ENCODE results near the gene HM13. TPM values are rescaled to one million over a fixed set of nuclear protein-coding genes. Genes with fewer than 3 reads are reported as not detected.
A peak's percentile ranks its signal among the peaks of the same experiment; 100 is the strongest.
"Not testable (repeated sequence)": the region's sequence is repeated elsewhere in the genome, so short reads cannot be mapped to it uniquely, and the experiment has no call there.

The HM13 gene
- total RNA-seq, 2 donors from 2014 or later = 31.7 to 45.7 TPM

DNA sequence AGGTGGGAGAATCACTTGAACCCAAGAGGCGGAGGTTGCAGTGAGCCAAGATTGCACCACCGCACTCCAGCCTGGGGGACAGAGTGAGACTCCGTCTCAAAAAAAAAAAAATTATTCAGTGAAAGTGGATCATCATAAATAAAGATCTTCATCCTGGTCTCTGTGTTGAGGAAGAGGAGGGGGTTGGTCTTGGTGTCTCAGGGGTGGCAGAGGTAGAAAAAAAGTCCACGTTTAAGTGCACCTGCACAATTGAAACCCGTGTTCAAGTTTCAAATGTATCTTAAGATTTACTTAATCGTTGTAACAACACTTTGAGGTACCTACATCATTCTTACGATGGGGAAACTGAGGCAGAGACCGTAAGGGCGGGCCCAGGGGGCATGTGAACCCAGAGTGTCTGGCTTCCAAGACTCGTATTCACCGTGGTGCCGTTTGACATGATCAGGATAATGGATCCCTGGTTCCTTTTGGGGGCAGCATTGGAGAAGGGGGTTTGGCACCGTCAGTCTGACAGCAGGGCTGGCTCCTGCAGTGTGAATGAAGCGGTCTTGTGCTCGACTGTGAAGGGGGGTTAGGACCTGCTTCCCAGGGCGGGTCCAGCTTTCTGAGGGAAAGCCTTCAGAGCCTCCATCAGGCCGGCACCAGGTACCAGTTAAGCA lies 57.9 kb downstream of the HM13 start:
- peak overlapping the region; percentile 40 to 59 for H3K4me3 ChIP-seq
- H3K36me3 ChIP-seq = peaks cover 8% of the 10 kb centered on the region
- H3K27me3 ChIP-seq = no peaks in the 10 kb centered on the region
- peak overlapping the region; percentile 89 to 94 for H3K27ac ChIP-seq
- TF ChIP-seq, protein P1, sequence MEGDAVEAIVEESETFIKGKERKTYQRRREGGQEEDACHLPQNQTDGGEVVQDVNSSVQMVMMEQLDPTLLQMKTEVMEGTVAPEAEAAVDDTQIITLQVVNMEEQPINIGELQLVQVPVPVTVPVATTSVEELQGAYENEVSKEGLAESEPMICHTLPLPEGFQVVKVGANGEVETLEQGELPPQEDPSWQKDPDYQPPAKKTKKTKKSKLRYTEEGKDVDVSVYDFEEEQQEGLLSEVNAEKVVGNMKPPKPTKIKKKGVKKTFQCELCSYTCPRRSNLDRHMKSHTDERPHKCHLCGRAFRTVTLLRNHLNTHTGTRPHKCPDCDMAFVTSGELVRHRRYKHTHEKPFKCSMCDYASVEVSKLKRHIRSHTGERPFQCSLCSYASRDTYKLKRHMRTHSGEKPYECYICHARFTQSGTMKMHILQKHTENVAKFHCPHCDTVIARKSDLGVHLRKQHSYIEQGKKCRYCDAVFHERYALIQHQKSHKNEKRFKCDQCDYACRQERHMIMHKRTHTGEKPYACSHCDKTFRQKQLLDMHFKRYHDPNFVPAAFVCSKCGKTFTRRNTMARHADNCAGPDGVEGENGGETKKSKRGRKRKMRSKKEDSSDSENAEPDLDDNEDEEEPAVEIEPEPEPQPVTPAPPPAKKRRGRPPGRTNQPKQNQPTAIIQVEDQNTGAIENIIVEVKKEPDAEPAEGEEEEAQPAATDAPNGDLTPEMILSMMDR (IDR thresholded peaks at IDR 0.05) = no peak
- no peaks in the 10 kb centered on the region for H3K9me3 ChIP-seq
- H3K4me1 ChIP-seq = peaks cover 0 to 54% of the 10 kb centered on the region in 2 donors
- no peak for DNase-seq (ENCODE audit: low spot score)

DNA sequence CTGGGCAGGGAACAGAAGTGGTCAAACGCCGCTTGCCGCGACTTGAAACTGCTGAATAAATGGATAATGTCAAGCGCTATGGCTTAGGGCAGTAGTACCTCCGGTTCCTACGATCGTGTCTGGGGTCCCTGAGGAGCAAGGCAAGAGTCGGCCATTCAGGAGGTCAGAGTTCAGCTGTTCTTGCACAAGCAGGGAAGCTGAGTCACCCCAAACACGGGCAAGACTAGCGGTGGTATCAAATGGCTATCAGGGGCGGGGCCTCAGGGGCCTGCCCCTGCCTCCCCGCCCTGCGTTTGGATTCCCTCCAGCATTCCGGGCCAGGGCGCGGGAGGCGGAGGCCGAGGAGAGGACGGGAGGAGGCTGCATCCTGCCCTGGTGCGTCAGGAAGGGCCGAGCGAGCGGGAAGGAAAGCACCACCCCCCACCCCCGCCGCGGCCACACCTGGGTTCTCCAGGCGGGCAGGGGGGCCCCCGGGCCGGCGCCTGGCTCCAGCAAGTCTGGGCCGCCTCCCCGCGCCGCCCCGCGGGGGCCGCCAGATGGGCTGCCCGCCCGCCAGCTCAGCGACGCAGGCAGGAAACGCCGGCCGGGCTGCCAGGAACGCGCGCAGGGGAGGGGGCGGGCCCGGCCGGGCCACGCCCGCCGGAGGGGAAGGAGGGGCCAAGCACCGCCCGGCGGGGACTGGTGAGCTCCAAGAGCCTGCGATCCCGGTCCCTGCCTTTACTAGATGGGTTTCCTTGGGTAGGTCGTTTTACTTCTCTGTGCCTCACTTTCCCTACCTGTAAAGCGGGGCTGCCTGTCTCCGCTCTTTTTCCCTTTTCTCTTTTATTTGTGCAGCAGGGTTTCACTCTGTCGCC lies 58.7 kb downstream of the HM13 start:
- Histone ChIP-seq H3K4me1 (peaks cover 0 to 54% of the 10 kb centered on the region in 2 donors), H3K27me3 (no peaks in the 10 kb centered on the region), H3K36me3 (peaks cover 8% of the 10 kb centered on the region), H3K9me3 (no peaks in the 10 kb centered on the region), H3K27ac (peak overlapping the region; percentile 89 to 94), H3K4me3 (peak overlapping the region; percentile 40 to 59)
- TF ChIP-seq, protein P1 (IDR thresholded peaks at IDR 0.05) = no peak
- DNase-seq (ENCODE audit: low spot score) = peak; percentile 99

DNA sequence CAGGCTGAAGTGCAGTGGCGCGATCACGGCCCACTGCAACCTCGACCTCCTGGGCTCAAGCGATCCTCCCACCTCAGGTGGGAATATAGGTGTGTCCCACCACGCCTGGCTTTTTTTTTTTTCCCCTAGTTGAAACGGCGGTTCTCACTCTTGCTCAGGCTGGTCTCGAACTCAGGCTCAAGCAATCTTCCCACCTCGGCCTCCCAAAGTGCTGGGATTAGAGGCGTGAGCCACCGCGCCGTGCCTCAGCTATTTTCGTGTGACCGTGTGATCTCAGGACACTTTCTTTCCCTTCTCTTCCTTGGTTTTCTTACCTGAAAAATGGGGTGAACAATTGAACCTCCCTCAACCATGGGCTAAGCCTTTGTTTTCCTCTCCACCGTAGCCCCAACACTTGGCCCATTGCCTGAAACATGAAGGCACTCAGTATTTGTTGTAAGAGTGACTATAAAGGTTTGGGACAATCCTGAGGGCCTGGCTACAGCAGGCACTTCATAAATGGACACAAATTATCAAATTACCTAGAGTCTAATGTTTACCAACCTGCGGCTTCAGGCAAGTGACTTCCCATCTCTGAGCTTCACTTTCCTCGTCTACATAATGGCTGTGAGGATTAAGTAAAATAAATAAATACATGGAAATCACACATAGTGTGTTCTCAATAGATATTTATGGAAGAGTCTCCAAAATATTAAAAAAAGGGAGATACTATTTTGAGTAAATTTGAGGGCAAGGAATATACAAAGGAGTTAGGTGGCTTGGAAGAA lies 59.5 kb downstream of the HM13 start:
- H3K27me3 ChIP-seq = no peaks in the 10 kb centered on the region
- peak overlapping the region; percentile 40 to 59 for H3K4me3 ChIP-seq
- peaks cover 6% of the 10 kb centered on the region for H3K36me3 ChIP-seq
- TF ChIP-seq, protein P1 (IDR thresholded peaks at IDR 0.05) = no peak
- H3K27ac ChIP-seq = peak overlapping the region; percentile 89 to 94
- peaks cover 0 to 48% of the 10 kb centered on the region in 2 donors for H3K4me1 ChIP-seq
- H3K9me3 ChIP-seq = no peaks in the 10 kb centered on the region
- DNase-seq (ENCODE audit: low spot score) = no peak

DNA sequence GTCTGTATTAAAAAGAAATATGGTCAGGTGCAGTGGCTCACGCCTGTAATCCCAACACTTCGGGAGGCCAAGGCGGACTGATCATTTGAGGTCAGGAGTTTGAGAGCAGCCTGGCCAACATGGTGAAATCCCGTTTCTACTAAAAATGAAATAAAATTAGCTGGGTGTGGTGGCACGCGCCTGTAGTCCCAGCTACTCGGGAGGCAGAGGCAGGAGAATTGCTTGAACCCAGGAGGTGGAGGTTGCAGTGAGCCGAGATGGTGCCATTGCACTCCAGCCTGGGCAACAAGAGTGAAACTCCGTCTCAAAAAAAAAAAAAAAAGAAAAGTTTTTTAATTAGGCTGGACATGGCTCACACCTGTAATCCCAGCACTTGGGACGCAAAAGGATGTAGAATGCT lies 60.7 kb downstream of the HM13 start:
- DNase-seq (ENCODE audit: low spot score); H3K27me3 ChIP-seq; H3K36me3 ChIP-seq; H3K27ac ChIP-seq; H3K9me3 ChIP-seq; H3K4me3 ChIP-seq: not testable (repeated sequence)
- peaks cover 0 to 36% of the 10 kb centered on the region in 2 donors for H3K4me1 ChIP-seq

DNA sequence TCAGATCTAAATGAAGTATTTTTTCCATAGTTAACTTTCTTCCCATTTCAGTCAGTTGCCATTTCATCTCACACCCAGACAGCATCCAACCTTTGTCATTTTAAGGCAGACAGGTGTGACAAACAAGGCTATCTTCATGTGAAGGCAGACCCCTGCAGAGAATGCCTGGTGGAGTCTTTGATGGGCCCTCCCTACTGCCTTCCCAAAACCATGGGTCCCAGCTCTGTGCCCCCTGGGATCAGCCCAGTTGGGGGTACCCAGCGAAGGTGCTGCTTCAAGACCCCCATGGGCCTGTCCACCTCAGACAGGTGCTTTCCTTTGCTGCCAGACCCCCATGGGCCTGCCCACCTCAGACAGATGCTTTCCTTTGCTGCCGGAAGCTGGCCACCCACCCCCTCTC lies 62.5 kb downstream of the HM13 start:
- H3K27me3 ChIP-seq = no peaks in the 10 kb centered on the region
- H3K27ac ChIP-seq = no peak overlapping the region
- H3K4me1 ChIP-seq = peaks cover 0 to 20% of the 10 kb centered on the region in 2 donors
- DNase-seq (ENCODE audit: low spot score) = no peak
- H3K36me3 ChIP-seq = no peaks in the 10 kb centered on the region
- TF ChIP-seq, protein P1 (IDR thresholded peaks at IDR 0.05) = no peak
- H3K9me3 ChIP-seq = no peaks in the 10 kb centered on the region
- H3K4me3 ChIP-seq = no peak overlapping the region

DNA sequence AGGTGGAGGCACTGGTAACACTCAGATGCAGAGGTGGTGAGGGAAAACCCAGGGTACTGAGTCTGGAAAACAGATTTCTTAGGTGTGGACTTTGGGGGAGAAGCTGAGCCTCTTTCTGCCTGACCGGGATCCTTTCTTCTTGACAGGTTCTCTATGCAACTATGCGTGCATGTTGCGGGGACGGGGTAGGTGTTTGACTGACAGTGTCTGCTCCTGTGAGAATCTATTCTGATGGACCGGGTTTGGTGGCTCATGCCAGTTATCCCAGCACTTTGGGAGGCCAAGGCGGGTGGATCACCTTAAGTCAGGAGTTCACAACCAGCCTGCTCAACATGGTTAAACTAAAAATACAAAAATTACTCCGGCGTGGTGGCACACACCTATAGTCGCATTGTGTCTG lies 63.0 kb downstream of the HM13 start:
- no peaks in the 10 kb centered on the region for H3K27me3 ChIP-seq
- H3K27ac ChIP-seq = no peak overlapping the region
- no peaks in the 10 kb centered on the region for H3K36me3 ChIP-seq
- peaks cover 0 to 16% of the 10 kb centered on the region in 2 donors for H3K4me1 ChIP-seq
- TF ChIP-seq, protein P1 (IDR thresholded peaks at IDR 0.05) = no peak
- H3K9me3 ChIP-seq = no peaks in the 10 kb centered on the region
- DNase-seq (ENCODE audit: low spot score) = no peak
- no peak overlapping the region for H3K4me3 ChIP-seq
